Adrenal gland (tissue), 12 donors: ENCODE measurements around the gene PGBD5. TPM values are rescaled to one million over a fixed set of nuclear protein-coding genes. Genes with fewer than 3 reads are reported as not detected.
A peak's percentile ranks its signal among the peaks of the same experiment; 100 is the strongest.
"Not testable (repeated sequence)": the region's sequence is repeated elsewhere in the genome, so short reads cannot be mapped to it uniquely, and the experiment has no call there.

Experiments
- DNase-seq, 7 donors: peaks; one replicate each; pipeline ENCODE4 v3.0.0-alpha.2; 2019 to 2020
- H3K27ac ChIP-seq, 5 donors: fragments of 200-600 bp; sonication (generic) in 4 of 5; 1 replicate in 3 of 5; 2 replicates in 2 of 5; pipeline versions ENCODE4 v1.5.1 to v1.8.0; 2016 to 2020; ENCODE audit warnings: mild to moderate bottlenecking in 1 of 5
- H3K27me3 ChIP-seq: fragments of 200-600 bp; 2 replicates; pipeline ENCODE4 v1.8.0; 2021
- H3K36me3 ChIP-seq, 2 donors: fragments of 200-600 bp; replicated peaks in 1 of 2; 1 replicate in 1 of 2; 2 replicates in 1 of 2; pipeline versions ENCODE4 v1.5.1 to v1.8.0; 2018 to 2022
- H3K4me1 ChIP-seq, 2 donors: fragments of 200-600 bp; replicated peaks in 1 of 2; 1 replicate in 1 of 2; 2 replicates in 1 of 2; pipeline versions ENCODE4 v1.5.1 to v1.8.0; 2018 to 2021
- H3K4me3 ChIP-seq, 4 donors: fragments of 200-600 bp; sonication (generic) in 3 of 4; one replicate each; pipeline ENCODE4 v1.5.1; 2016 to 2018
- H3K9me3 ChIP-seq, 3 donors: fragments of 200-600 bp; sonication (generic) in 1 of 3; replicated peaks in 1 of 3; 1 replicate in 2 of 3; 2 replicates in 1 of 3; pipeline versions ENCODE4 v1.5.1 to v1.8.0; 2016 to 2021
- CTCF ChIP-seq, 6 experiments: fragments of 450-650 bp in 4 of 6; fragments of 200-600 bp in 2 of 6; sonication (generic) in 1 of 6; IDR thresholded peaks; 1 replicate in 5 of 6; 2 replicates in 1 of 6; pipeline versions ENCODE4 v1.5.1 to v1.8.0; 2016 to 2021; ENCODE audit warnings: antibody characterized with exemption in 6 of 6, mild to moderate bottlenecking in 2 of 6, moderate library complexity in 1 of 6
- POLR2A ChIP-seq, 2 donors: fragments of 450-650 bp; IDR thresholded peaks; one replicate each; pipeline ENCODE4 v1.6.1; 2017; ENCODE audit warnings: antibody characterized with exemption in 2 of 2, mild to moderate bottlenecking in 2 of 2, moderate library complexity in 1 of 2
- WGBS, 4 donors: extraction: QIAGEN DNeasy Blood & Tissue Kit in 2 of 4; methylation state at CpG; one replicate each; pipeline versions ENCODE4 v1.1.5 to v1.1.7; 2013 to 2017; 5-methylcytosine and 5-hydroxymethylcytosine counted together
- intact Hi-C, 2 donors: fragments of 100-400 bp; cut with DNase I; formaldehyde crosslinking; loops; one replicate each; pipeline versions ENCODE4 v1.14.1 to v1.15.0; 2022 to 2023
- polyA plus RNA-seq, 3 donors: library from polyadenylated mRNA; stranded (reverse); fragments of 200-250 nt in 2 of 3; fragments of 350-450 nt in 1 of 3; fragmentation: Illumina TruSeq in 1 of 3; extraction: RNeasy Lipid Tissue Mini Kit (QIAGEN cat#74804) in 1 of 3; gene quantifications; one replicate each; pipeline ENCODE4 v1.2.3, GENCODE V29; 2013 to 2014
- total RNA-seq, 9 donors: library from RNA; depleted of rRNA in 4 of 9; stranded (reverse); fragments of >200 nt in 4 of 9; fragments of 120-200 nt in 1 of 9; fragmentation: NEBNext Ultra II Directional in 1 of 9; extraction: Animal tissue kit (Norgen Biotek cat#: 25700) in 1 of 9; gene quantifications; one replicate each; pipeline versions ENCODE4 v1.1.0 to v1.2.4, GENCODE V29; 2013 to 2023
- donor health status: healthy with polysubstance abuse.
- donor health status: Bipolar disorder and iron deficiency.
- donor health status: DM: yes; HTN: yes; CAD: no.
- donor health status: DM: no; HTN: no; CAD: no.
- donor health status: DM: no; HTN: no; CAD: no.
- donor health status: DM: yes; HTN: yes; CAD: no.

PGBD5 gene
- total and polyA plus RNA-seq, 12 donors: 1.5 to 27.9 (median 9.9) TPM

- TF ChIP-seq CTCF (IDR thresholded peaks at IDR 0.05): no peak
- TF ChIP-seq POLR2A (IDR thresholded peaks at IDR 0.05): no peak
- no peaks in the 10 kb centered on the region for H3K36me3 ChIP-seq
- H3K27me3 ChIP-seq: no peaks in the 10 kb centered on the region
- WGBS, 4 donors: 22 to 50% (median 27%) methylated on average over 1 of the region's 1 CpG
- DNase-seq: no peak
- H3K4me3 ChIP-seq: no peak overlapping the region
- intact Hi-C loops: no loop called here
- peaks cover 0 to 20% of the 10 kb centered on the region in 2 donors for H3K4me1 ChIP-seq
- H3K27ac ChIP-seq: no peak overlapping the region
- no peaks in the 10 kb centered on the region for H3K9me3 ChIP-seq
Measured at GRCh38 chr1:230421481-230421880, 4.7 kb downstream of the PGBD5 start.

- intact Hi-C loops, H3K27me3 ChIP-seq, H3K9me3 ChIP-seq, DNase-seq, H3K27ac ChIP-seq, H3K36me3 ChIP-seq, H3K4me3 ChIP-seq: not testable (repeated sequence)
- H3K4me1 ChIP-seq: peaks cover 0 to 20% of the 10 kb centered on the region in 2 donors
- 84 to 97% (median 90%) methylated on average over 2 of the region's 2 CpGs for WGBS, 4 donors
Measured at GRCh38 chr1:230420372-230420771, 5.8 kb downstream of the PGBD5 start.

GRCh38 chr1:230416430-230416829 lies 9.7 kb downstream of the PGBD5 start:
- TF ChIP-seq CTCF (IDR thresholded peaks at IDR 0.05) (no peak), POLR2A (IDR thresholded peaks at IDR 0.05) (no peak)
- no peak for DNase-seq
- H3K27me3 ChIP-seq: no peaks in the 10 kb centered on the region

GRCh38 chr1:230415405-230416132 lies 10.6 kb downstream of the PGBD5 start:
- Histone ChIP-seq H3K27ac (peak overlapping the region in 2 of 5 donors; percentile 40 to 42), H3K36me3 (no peaks in the 10 kb centered on the region), H3K27me3 (no peaks in the 10 kb centered on the region), H3K4me1 (no peaks in the 10 kb centered on the region), H3K4me3 (no peak overlapping the region), H3K9me3 (no peaks in the 10 kb centered on the region)
- TF ChIP-seq CTCF (IDR thresholded peaks at IDR 0.05): no peak
- TF ChIP-seq POLR2A (IDR thresholded peaks at IDR 0.05): no peak
- 78 to 89% (median 79%) methylated on average over 2 of the region's 2 CpGs; no CpG with 5 or more reads in 1 of the 4 donors for WGBS, 4 donors
- intact Hi-C loops: no loop called here
- peak in 1 of 7 donors; percentile 63 for DNase-seq

More at GRCh38 chr1:230416430-230416829, 9.7 kb downstream of the PGBD5 start:
- H3K4me3 ChIP-seq: no peak overlapping the region
- H3K27ac ChIP-seq: no peak overlapping the region
- H3K9me3 ChIP-seq: no peaks in the 10 kb centered on the region
- intact Hi-C loops: no loop called here
- H3K36me3 ChIP-seq: no peaks in the 10 kb centered on the region
- WGBS, 4 donors: 87 to 93% (median 91%) methylated on average over 7 of the region's 7 CpGs
- no peaks in the 10 kb centered on the region for H3K4me1 ChIP-seq

GRCh38 chr1:230414694-230415093 lies 11.4 kb downstream of the PGBD5 start:
- no peak overlapping the region for H3K4me3 ChIP-seq
- DNase-seq: no peak
- no peak for TF ChIP-seq CTCF (IDR thresholded peaks at IDR 0.05)
- TF ChIP-seq POLR2A (IDR thresholded peaks at IDR 0.05): no peak
- WGBS, 4 donors: 78 to 86% (median 82%) methylated on average over 4 of the region's 4 CpGs
- H3K9me3 ChIP-seq: no peaks in the 10 kb centered on the region
- no peaks in the 10 kb centered on the region for H3K27me3 ChIP-seq
- intact Hi-C loops: no loop called here
- H3K36me3 ChIP-seq: no peaks in the 10 kb centered on the region
- H3K4me1 ChIP-seq: no peaks in the 10 kb centered on the region
- H3K27ac ChIP-seq: peak overlapping the region in 1 of 5 donors; percentile 42
